Endothelial cell of umbilical vein (primary cell): ENCODE measurements around the gene CDC42BPB. TPM values are rescaled to one million over a fixed set of nuclear protein-coding genes. Genes with fewer than 3 reads are reported as not detected.

Source experiments
- BruUV-seq: library from RNA; stranded (reverse); fragments of 400-500 nt; replicated peaks from 2 replicates; lab custom pipeline; 2021; lab: Mats Ljungman, UMichigan
- CTCF ChIA-PET: fragments of 300-600, 350-600 bp; sonication (Branson Sonifier 250); formaldehyde crosslinking; loops from one replicate; lab custom pipeline; 2021; ENCODE audit warnings: antibody characterized with exemption, inconsistent platforms; lab: Charles Lee
- POLR2A ChIA-PET: fragments of 300-600, 350-600 bp; sonication (Branson Sonifier 250); formaldehyde crosslinking; loops from one replicate; lab custom pipeline; 2021; ENCODE audit warnings: antibody characterized with exemption, inconsistent platforms; lab: Charles Lee
- DNase-seq: peaks from one replicate; pipeline ENCODE4 v3.0.0-alpha.2; 2011; ENCODE audit warnings: low read depth, low spot score
- FAIRE-seq: peaks from 2 replicates; lab custom pipeline; 2011; peaks lifted over from hg19 to GRCh38; lab: Jason Lieb, UNC
- H2AFZ ChIP-seq: 2 replicates; pipeline ENCODE4 v1.6.0; 2012; ENCODE audit warnings: low read depth, low read length, control low read depth, inconsistent platforms
- H3K27ac ChIP-seq: 2 replicates; pipeline ENCODE4 v1.5.1; 2011; ENCODE audit warnings: low read depth, mild to moderate bottlenecking, control low read depth, low read length, moderate library complexity; ENCODE audit not compliant: insufficient read depth
- H3K27me3 ChIP-seq, 2 experiments: 2 replicates each; pipeline versions ENCODE4 v1.6.0 to v1.6.1; 2011; ENCODE audit warnings: low read length in 2 of 2, mixed read lengths in 1 of 2; ENCODE audit not compliant: control insufficient read depth in 2 of 2, insufficient read depth in 2 of 2
- H3K36me3 ChIP-seq, 2 experiments: 2 replicates in 1 of 2; 3 replicates in 1 of 2; pipeline ENCODE4 v1.5.1; 2011; ENCODE audit warnings: low read length in 2 of 2, mild to moderate bottlenecking in 1 of 2, moderate library complexity in 1 of 2; ENCODE audit not compliant: control insufficient read depth in 2 of 2, insufficient read depth in 2 of 2; ENCODE audit errors: extremely low read depth in 1 of 2
- H3K4me1 ChIP-seq: 3 replicates; pipeline ENCODE4 v1.5.1; 2011; ENCODE audit warnings: mild to moderate bottlenecking, low read length; ENCODE audit not compliant: control insufficient read depth, insufficient read depth; ENCODE audit errors: extremely low read depth
- H3K4me2 ChIP-seq: 2 replicates; pipeline ENCODE4 v1.6.1; 2011; ENCODE audit warnings: low read length, control low read depth, mixed read lengths; ENCODE audit not compliant: insufficient read depth
- H3K4me3 ChIP-seq, 3 experiments: fragments of 200-600 bp in 1 of 3; sonication (generic), shearing (Covaris generic) in 1 of 3; replicated peaks in 1 of 3; 2 replicates each; pipeline ENCODE4 v1.5.1; 2011 to 2016; ENCODE audit warnings: control low read depth in 3 of 3, low read length in 3 of 3, mild to moderate bottlenecking in 2 of 3, inconsistent platforms in 1 of 3, low read depth in 1 of 3, moderate library complexity in 1 of 3; ENCODE audit not compliant: insufficient read depth in 1 of 3
- H3K79me2 ChIP-seq: 2 replicates; pipeline ENCODE4 v1.6.0; 2012; ENCODE audit warnings: low read length, inconsistent platforms; ENCODE audit not compliant: control insufficient read depth, insufficient read depth
- H3K9ac ChIP-seq: replicated peaks from 2 replicates; pipeline ENCODE3; 2011; ENCODE audit warnings: low read length, control low read depth; ENCODE audit not compliant: insufficient read depth; ENCODE audit errors: extremely low read depth
- H3K9me1 ChIP-seq: replicated peaks from 3 replicates; pipeline ENCODE4 v1.6.0; 2011; ENCODE audit warnings: mild to moderate bottlenecking, low read length; ENCODE audit not compliant: control insufficient read depth, insufficient read depth; ENCODE audit errors: extremely low read depth
- H3K9me3 ChIP-seq: replicated peaks from 2 replicates; pipeline ENCODE4 v1.5.1; 2012; ENCODE audit warnings: low read length, inconsistent platforms; ENCODE audit not compliant: control insufficient read depth, insufficient read depth
- H4K20me1 ChIP-seq: replicated peaks from 2 replicates; pipeline ENCODE3; 2011; ENCODE audit warnings: mild to moderate bottlenecking, low read length; ENCODE audit not compliant: control insufficient read depth, insufficient read depth; ENCODE audit errors: extremely low read depth
- FOS ChIP-seq: IDR thresholded peaks from 2 replicates; pipeline ENCODE4 v1.6.1; 2011; ENCODE audit warnings: mild to moderate bottlenecking, low read length, moderate library complexity, borderline replicate concordance; ENCODE audit not compliant: insufficient read depth
- GATA2 ChIP-seq: IDR thresholded peaks from 2 replicates; pipeline ENCODE4 v1.7.0; 2011; ENCODE audit warnings: low read depth, mild to moderate bottlenecking, moderate library complexity, mixed read lengths, low read length; ENCODE audit not compliant: insufficient read length, insufficient read depth
- JUN ChIP-seq: IDR thresholded peaks from 2 replicates; pipeline ENCODE4 v1.6.1; 2011; ENCODE audit warnings: borderline replicate concordance, low read depth; ENCODE audit not compliant: insufficient read length, insufficient read depth
- MAX ChIP-seq: IDR thresholded peaks from 2 replicates; pipeline ENCODE4 v1.6.1; 2011; ENCODE audit not compliant: insufficient read depth, insufficient read length
- POLR2A ChIP-seq: IDR thresholded peaks from 2 replicates; pipeline ENCODE4 v1.6.1; 2012; ENCODE audit warnings: low read depth, mild to moderate bottlenecking, control low read depth, low read length
- POLR2AphosphoS5 ChIP-seq: IDR thresholded peaks from 2 replicates; pipeline ENCODE4 v1.6.1; 2012; ENCODE audit warnings: low read depth, mild to moderate bottlenecking, control low read depth, low read length, moderate library complexity; ENCODE audit not compliant: insufficient read depth
- dilution Hi-C: fragments of 300-500 bp; cut with MboI; formaldehyde crosslinking; loops from one replicate; pipeline ENCODE4 v1.15.0; 2019; ENCODE audit warnings: low sequenced_read_pairs; ENCODE audit not compliant: extremely low pct_ligation_motif_present
- intact Hi-C: fragments of 100-400 bp; cut with micrococcal nuclease; formaldehyde crosslinking; loops from one replicate; pipeline ENCODE4 v1.10.0; 2022
- polyA plus RNA-seq, 4 experiments: library from polyadenylated mRNA; depleted of rRNA in 3 of 4; stranded (reverse) in 3 of 4; unstranded in 1 of 4; fragments of >200 nt; gene quantifications; 2 replicates each; pipeline versions ENCODE4 v1.2.1 to v1.2.3, GENCODE V29; 2011 to 2012; ENCODE audit warnings: missing spikeins in 1 of 4
- total RNA-seq: library from RNA; stranded (reverse); gene quantifications from 2 replicates; pipeline ENCODE4 v1.2.3, GENCODE V29; 2021
- TF ChIP-seq, protein P1 (sequence below), 2 donors: IDR thresholded peaks; 1 replicate in 1 of 2; 2 replicates in 1 of 2; pipeline ENCODE4 v1.5.1; 2011; ENCODE audit warnings: low read length in 2 of 2, mild to moderate bottlenecking in 2 of 2, moderate library complexity in 2 of 2, control low read depth in 1 of 2, inconsistent platforms in 1 of 2, low read depth in 1 of 2; ENCODE audit not compliant: insufficient read depth in 1 of 2; ENCODE audit errors: extremely low read depth in 1 of 2

The CDC42BPB gene
- total and polyA plus RNA-seq, 2 donors (not counting 3 experiments of a cell fraction or from before 2014, with no cell fraction given) = 82.6 to 131 TPM

DNA sequence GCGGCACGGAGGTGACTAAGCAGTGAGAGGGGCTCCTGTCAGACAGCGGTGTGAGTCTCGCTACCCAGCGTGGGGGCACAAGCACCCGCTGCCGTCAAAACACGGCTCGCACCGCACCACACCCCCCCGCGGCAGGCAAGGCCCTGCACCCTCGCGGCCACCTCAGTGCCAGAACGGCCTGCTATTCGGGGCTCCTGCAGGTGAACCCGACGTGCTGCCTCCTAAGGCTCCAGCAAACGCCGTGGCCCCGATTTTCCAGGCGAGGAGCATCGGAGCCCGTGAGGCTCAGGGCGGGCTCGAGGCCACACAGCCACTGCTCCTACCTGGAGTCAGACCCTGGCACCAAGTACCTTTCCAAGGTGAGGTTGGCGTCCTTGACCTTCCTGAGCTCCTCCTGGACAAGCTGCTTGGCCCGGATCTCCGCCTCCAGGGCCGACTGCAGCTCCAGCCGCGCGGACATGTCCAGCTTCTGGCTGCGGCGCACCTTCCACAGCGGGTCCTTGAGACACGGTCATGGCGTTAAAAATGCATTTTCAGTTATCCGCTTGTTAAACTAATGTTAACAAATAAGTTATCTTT is 93.1 kb downstream of the CDC42BPB start:
- Histone ChIP-seq H3K36me3 (peaks cover 36 to 41% of the 10 kb centered on the region in 2 experiments), H3K79me2 (no peaks in the 10 kb centered on the region), H3K27me3 (no peaks in the 10 kb centered on the region), H3K9me1 (no peaks in the 10 kb centered on the region), H2AFZ (no peak overlapping the region), H3K9me3 (no peaks in the 10 kb centered on the region), H3K27ac (no peak overlapping the region), H4K20me1 (no peaks in the 10 kb centered on the region), H3K4me1 (no peaks in the 10 kb centered on the region), H3K4me3 (no peak overlapping the region), H3K4me2 (no peak overlapping the region), H3K9ac (no peak overlapping the region)
- FAIRE-seq (no peak), DNase-seq (no peak)
- CTCF ChIA-PET = no interaction called here
- intact Hi-C loops (no loop called here), dilution Hi-C loops (no loop called here)
- no TSS peak for BruUV-seq
- POLR2A ChIA-PET = no interaction called here
- TF ChIP-seq MAX (no peak), JUN (no peak), POLR2A (no peak), GATA2 (no peak), FOS (no peak), POLR2AphosphoS5 (no peak)
- TF ChIP-seq, protein P1, sequence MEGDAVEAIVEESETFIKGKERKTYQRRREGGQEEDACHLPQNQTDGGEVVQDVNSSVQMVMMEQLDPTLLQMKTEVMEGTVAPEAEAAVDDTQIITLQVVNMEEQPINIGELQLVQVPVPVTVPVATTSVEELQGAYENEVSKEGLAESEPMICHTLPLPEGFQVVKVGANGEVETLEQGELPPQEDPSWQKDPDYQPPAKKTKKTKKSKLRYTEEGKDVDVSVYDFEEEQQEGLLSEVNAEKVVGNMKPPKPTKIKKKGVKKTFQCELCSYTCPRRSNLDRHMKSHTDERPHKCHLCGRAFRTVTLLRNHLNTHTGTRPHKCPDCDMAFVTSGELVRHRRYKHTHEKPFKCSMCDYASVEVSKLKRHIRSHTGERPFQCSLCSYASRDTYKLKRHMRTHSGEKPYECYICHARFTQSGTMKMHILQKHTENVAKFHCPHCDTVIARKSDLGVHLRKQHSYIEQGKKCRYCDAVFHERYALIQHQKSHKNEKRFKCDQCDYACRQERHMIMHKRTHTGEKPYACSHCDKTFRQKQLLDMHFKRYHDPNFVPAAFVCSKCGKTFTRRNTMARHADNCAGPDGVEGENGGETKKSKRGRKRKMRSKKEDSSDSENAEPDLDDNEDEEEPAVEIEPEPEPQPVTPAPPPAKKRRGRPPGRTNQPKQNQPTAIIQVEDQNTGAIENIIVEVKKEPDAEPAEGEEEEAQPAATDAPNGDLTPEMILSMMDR (IDR thresholded peaks at IDR 0.05; ENCODE audit: extremely low read depth in 1 of 2, insufficient read depth in 1 of 2, low read depth in 1 of 2, low read length in 2 of 2) = no peak
